NCI-H1930 (cell line): ENCODE results near the gene LRP6.

Source experiments
- DNase-seq, 2 experiments: peaks; one replicate each; lab custom pipeline; 2025; lab: John Stamatoyannopoulos, UW

The LRP6 gene

DNA sequence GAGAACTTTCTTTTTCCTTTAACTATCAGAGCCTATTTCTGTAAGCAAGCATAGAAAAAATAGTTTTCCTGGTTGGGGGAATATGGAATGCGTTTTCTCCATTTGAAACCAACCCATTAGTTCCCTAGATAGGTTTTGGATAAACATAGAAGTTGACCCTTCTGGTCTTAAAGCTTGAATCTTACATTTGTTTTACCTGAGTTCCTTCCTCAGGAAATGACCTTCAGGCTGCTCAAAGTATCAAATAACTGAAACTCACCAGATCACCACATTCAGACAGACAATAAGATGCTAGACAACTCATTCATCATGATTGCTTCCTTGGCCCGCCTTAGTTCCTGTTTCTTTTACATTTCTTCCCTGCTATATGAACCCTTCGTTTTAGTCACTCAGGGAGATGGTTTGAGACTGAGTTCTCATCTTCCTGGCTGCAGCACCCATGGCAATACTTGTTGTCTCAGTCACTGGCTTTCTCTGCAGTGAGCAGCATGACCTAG, 52.2 kb downstream of the LRP6 start:
- no peak for DNase-seq

DNA sequence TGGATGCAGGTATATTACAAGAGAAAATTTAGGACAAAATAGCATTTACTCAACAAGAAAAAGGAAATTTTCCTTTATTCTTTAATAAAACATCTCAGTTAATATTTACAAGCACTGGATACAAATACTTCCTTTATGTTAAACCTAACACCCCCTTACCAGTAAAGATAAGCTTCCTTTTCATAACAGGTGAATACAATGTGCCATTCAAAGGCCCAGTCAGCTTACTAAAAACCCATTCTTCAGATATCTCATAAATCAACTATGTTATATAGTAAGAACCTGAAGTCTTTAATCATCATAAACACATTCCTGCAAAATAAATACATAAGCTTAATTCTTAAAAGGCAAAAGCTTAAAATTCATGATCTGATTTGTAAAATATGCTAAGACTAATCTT, 52.6 kb downstream of the LRP6 start:
- DNase-seq: no peak

DNA sequence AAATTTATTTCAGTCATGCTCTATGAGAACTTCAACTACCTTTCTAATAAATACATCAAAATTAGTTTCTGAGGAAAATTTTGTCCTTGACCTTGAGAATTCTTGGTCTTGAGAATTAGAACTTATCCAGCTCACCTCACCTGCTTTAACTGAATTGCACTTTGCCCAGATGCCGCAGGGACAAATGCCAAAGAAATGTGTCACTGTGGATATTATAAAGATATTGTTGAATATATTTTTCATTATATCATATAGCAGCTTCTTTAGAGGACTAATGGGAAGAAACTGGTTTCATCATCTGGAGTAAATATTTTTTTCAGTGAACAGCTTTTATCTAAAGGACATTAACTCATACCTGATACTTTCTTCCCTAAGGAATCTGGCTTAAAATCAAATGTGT, 54.1 kb downstream of the LRP6 start:
- no peak for DNase-seq

DNA sequence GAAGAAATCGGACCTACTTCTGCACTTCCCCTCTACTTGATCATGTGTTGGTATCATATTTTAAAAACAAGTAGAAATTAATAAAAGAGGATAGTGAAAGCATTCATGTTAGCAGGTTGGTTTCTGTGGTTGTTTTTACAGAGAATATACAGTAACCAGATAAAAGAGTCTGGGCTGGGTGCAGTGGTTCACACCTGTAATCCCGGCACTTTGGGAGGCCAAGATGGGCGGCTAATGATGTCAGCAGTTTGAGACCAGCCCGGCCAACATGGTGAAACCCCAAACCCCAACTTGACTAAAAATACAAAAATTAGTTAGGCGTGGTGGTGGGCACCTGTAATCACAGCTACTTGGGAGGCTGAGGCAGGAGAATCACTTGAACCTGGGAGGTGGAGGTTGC, 55.9 kb downstream of the LRP6 start:
- no peak for DNase-seq

GRCh38 chr12:12210416-12210815, 56.4 kb downstream of the LRP6 start:
- DNase-seq: no peak

GRCh38 chr12:12209675-12210074, 57.2 kb downstream of the LRP6 start:
- DNase-seq: no peak

- no peak for DNase-seq
These were observed 57.8 kb downstream of the LRP6 start for GRCh38 chr12:12209043-12209442.

DNA sequence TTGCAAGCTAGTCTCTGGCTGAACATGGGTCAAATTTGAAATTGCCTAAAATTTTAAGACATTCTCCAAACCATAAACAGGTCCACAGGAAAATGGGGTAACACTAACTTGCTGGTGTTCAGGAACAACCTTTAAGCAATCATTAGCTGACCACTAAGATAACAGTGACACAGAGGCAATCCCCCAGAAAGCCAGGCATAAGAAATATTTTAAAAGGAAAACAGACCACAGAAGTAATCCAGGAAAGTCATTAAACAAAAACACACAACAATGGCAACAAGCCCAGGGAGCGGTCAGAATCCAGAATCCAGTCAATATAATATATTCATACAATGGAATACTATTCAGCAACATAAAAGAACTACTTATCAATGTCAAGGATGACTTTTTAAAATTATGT, 59.1 kb downstream of the LRP6 start:
- no peak for DNase-seq

GRCh38 chr12:12206776-12207388, 60.0 kb downstream of the LRP6 start:
- no peak for DNase-seq

DNA sequence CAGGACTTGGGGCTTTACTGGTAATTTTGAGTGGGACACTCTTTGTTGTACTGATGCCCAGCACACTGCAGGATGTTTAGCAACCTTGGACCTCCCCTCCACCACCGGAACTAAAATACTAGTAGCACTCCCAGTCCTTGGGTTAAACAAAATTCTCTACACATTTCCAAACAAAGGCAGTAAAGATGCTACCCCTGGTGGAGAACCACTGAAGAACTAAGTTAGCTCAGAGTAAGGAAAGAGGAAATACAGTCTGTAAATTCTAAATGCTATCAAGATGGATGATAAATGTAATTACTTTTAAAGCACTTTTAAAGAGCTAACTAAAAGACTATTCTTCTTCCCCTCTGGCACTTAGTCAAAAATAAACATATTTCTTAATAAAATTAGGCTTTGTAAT, 64.1 kb downstream of the LRP6 start:
- no peak for DNase-seq

DNA sequence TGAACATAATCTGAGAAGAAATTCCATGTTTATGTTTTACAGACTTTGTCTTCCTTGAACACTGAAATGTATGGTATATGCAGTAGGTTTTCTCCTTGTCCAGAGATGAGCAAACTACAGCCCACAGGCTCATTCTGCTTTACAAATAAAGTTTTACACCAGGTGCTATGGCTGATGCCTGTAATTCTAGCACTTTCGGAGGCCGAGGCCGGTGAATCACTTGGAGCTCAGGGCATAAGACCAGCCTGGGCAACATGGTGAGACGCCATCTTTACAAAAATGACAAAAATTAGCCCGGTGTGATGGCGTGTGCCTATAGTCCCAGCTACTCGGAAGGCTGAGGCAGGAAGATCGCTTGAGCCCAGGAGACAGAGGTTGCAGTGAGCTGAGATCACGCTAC, 64.7 kb downstream of the LRP6 start:
- DNase-seq: no peak

- no peak for DNase-seq
These were observed 65.5 kb downstream of the LRP6 start for GRCh38 chr12:12201274-12201758.

DNA sequence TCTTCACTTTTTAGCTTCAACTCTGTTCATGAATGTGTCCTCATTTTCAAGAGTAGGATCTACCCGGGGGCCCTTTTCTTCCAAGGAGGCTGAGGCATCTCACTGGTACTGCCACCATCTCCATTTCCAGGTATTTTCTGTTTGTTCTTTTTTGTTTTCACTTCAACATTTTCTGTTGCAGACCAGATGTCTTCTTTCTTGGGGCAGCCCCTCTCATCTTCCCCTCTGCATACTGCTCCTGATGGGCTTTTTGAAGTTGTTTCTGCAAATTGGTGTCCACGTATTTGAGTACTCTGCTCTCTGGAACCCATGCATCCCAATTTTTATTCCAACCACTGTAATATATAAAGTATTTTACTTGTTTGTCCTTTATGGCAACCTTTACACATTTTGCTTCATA, 66.5 kb downstream of the LRP6 start:
- DNase-seq: no peak

GRCh38 chr12:12198124-12198523, 68.7 kb downstream of the LRP6 start:
- no peak for DNase-seq

GRCh38 chr12:12197128-12197527, 69.7 kb downstream of the LRP6 start:
- no peak for DNase-seq

GRCh38 chr12:12195516-12195915, 71.3 kb downstream of the LRP6 start:
- DNase-seq: no peak

DNA sequence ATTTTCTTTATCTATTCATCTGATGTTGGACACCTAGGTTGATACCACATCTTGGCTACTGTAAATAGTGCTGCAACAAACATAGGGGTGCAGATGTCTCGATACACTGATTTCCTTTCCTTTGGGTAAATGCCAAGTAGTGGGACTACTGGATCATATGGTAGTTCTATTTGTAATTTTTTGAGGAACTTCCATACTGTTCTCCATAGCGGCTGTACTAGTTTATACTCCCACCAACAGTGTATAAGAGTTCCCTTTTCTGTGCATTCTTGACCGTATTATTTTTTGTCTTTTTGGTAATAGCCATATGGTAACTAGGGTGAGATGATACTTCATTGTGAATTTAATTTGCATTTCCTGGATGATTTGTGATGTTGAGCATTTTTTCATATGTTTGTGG, 71.8 kb downstream of the LRP6 start:
- DNase-seq: no peak

- DNase-seq: no peak
These were observed 72.6 kb downstream of the LRP6 start for GRCh38 chr12:12194206-12194605.

DNA sequence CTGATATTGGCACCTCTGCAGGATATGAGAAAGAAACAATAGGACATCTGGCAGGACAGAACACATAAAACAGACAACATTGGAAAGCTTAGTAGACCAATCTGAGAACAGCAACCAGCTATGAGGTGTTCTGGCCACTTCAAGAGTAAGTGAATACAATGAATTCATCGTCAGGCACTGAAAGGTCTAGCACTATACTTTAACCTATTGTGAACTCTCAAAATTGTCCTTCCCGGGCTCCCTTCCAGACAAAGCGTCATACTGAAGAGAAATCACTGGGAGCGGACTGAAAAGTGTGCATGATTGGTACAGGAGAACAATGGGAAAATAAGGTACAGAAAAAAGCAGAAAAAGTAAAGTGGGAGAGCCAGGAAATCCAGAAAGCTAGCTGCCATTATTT, 75.8 kb downstream of the LRP6 start:
- DNase-seq: no peak

GRCh38 chr12:12190087-12190809, 76.6 kb downstream of the LRP6 start:
- no peak for DNase-seq

DNA sequence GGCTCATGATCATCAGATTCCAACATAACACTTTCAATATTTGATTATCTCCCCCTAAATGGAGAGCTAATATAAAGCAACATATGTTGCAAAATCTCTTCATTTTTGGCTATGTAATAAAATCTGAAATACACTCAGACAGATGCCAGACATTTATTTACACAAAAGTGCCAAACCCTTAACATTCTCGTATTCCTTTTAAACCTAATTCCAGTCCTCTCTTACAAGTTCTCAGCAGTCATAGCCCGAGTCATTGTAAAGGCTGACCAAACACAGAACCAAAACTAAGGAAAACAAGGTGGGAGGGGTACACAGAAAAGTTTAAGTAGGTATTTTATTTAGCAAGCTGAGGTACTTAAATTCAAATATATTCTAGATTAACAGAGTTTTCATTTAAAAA, 81.4 kb downstream of the LRP6 start:
- DNase-seq: no peak

GRCh38 chr12:12182703-12183365, 84.0 kb downstream of the LRP6 start:
- peak; percentile 60 to 77 for DNase-seq

- DNase-seq: no peak
These were observed 85.3 kb downstream of the LRP6 start for GRCh38 chr12:12181511-12181910.
